Esophagus squamous epithelium (tissue), 4 donors: Measurements from ENCODE around the gene NUP153.

Source experiments
- CTCF ChIP-seq, 6 experiments: fragments of 450-650 bp in 4 of 6; fragments of 200-600 bp in 2 of 6; sonication (generic) in 2 of 6; IDR thresholded peaks; one replicate each; pipeline ENCODE4 v1.5.1; 2016 to 2019; ENCODE audit warnings: antibody characterized with exemption in 6 of 6, mild to moderate bottlenecking in 4 of 6, moderate library complexity in 4 of 6
- POLR2A ChIP-seq, 4 donors: fragments of 450-650 bp; IDR thresholded peaks; one replicate each; pipeline ENCODE4 v1.6.1; 2017; ENCODE audit warnings: antibody characterized with exemption in 4 of 4, mild to moderate bottlenecking in 4 of 4, moderate library complexity in 3 of 4

- TF ChIP-seq CTCF (IDR thresholded peaks at IDR 0.05) (no peak), POLR2A (IDR thresholded peaks at IDR 0.05) (no peak)
These were observed 43.5 kb downstream of the NUP153 start for GRCh38 chr6:17663226-17663625.
